Uterus (tissue), 2 donors: Measurements from ENCODE around the gene STRBP.

ENCODE experiments used
- POLR2A ChIP-seq, 2 donors: fragments of 450-650 bp; IDR thresholded peaks; one replicate each; pipeline ENCODE4 v1.6.1; 2016; ENCODE audit warnings: antibody characterized with exemption in 2 of 2, mild to moderate bottlenecking in 1 of 2, moderate library complexity in 1 of 2
- TF ChIP-seq, protein P1 (sequence below), 4 experiments: fragments of 200-600 bp in 2 of 4; fragments of 450-650 bp in 2 of 4; sonication (generic) in 2 of 4; IDR thresholded peaks; one replicate each; pipeline ENCODE4 v1.5.1; 2016 to 2019; ENCODE audit warnings: antibody characterized with exemption in 4 of 4, mild to moderate bottlenecking in 2 of 4, moderate library complexity in 1 of 4

DNA sequence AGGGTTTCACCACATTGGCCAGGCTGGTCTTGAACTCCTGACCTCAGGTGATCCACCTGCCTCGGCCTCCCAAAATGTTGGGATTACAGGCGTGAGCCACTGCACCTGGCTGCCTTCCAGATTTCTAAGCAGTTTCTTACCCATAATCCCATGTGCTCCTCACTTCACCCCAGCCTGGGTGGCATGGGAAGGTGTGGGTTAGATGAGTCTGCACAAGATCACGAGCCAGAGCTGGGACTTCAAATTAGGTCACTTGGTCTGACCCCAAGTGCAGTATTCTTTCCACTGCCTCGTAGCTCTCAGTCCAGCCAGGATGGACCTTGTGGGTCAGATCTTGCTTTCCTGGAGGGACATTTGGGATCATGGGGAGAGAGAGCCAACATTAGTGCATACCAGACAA lies 37.5 kb upstream of the STRBP start:
- TF ChIP-seq, protein P1, sequence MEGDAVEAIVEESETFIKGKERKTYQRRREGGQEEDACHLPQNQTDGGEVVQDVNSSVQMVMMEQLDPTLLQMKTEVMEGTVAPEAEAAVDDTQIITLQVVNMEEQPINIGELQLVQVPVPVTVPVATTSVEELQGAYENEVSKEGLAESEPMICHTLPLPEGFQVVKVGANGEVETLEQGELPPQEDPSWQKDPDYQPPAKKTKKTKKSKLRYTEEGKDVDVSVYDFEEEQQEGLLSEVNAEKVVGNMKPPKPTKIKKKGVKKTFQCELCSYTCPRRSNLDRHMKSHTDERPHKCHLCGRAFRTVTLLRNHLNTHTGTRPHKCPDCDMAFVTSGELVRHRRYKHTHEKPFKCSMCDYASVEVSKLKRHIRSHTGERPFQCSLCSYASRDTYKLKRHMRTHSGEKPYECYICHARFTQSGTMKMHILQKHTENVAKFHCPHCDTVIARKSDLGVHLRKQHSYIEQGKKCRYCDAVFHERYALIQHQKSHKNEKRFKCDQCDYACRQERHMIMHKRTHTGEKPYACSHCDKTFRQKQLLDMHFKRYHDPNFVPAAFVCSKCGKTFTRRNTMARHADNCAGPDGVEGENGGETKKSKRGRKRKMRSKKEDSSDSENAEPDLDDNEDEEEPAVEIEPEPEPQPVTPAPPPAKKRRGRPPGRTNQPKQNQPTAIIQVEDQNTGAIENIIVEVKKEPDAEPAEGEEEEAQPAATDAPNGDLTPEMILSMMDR (IDR thresholded peaks at IDR 0.05): no peak
- no peak for TF ChIP-seq POLR2A (IDR thresholded peaks at IDR 0.05)
